HCT116 (cell line): ENCODE data around the gene CTSE. TPM values are rescaled to one million over a fixed set of nuclear protein-coding genes. Genes with fewer than 3 reads are reported as not detected.
"Not testable (repeated sequence)": the region's sequence is repeated elsewhere in the genome, so short reads cannot be mapped to it uniquely, and the experiment has no call there.

Source experiments
- ATAC-seq: fragments of 200-7000 bp; cut with Tn5 transposase; 2 replicates; pipeline ENCODE4 v1.9.1; 2020; ENCODE audit warnings: mild to moderate bottlenecking, moderate library complexity
- BruUV-seq: library from RNA; stranded (reverse); fragments of 400-500 nt; replicated peaks from 2 replicates; lab custom pipeline; 2021; lab: Mats Ljungman, UMichigan
- CTCF ChIA-PET: fragments of 300-600 bp; sonication (Branson Sonifier 250); formaldehyde crosslinking; loops from one replicate; lab custom pipeline; 2021; ENCODE audit warnings: antibody characterized with exemption; lab: Charles Lee
- POLR2A ChIA-PET: fragments of 300-600, 350-600 bp; sonication (Branson Sonifier 250); formaldehyde crosslinking; loops from one replicate; lab custom pipeline; 2021; ENCODE audit warnings: antibody characterized with exemption; lab: Charles Lee
- RAD21 ChIA-PET, 2 experiments: fragments of 300-600 bp; sonication (Branson Sonifier 250); formaldehyde crosslinking; loops; one replicate each; lab custom pipeline; 2023; ENCODE audit warnings: low total read pairs in 2 of 2; ENCODE audit not compliant: uncharacterized antibody in 2 of 2, unreplicated experiment in 2 of 2, low non-redundant PET in 1 of 2; lab: Charles Lee
- DNase-seq: peaks from one replicate; pipeline ENCODE4 v3.0.0-alpha.2; 2010; ENCODE audit warnings: low read depth, low spot score
- H2AFZ ChIP-seq: fragments of 200-600 bp; shearing (Covaris generic), sonication (generic); 2 replicates; pipeline ENCODE4 v1.6.1; 2017; ENCODE audit warnings: low read depth, mixed run types, mixed read lengths, antibody characterized with exemption, low read length; ENCODE audit not compliant: poor library complexity, severe bottlenecking
- H3K27ac ChIP-seq: 2 replicates; pipeline ENCODE4 v1.5.1; 2012; ENCODE audit warnings: low read depth, low read length
- H3K27me3 ChIP-seq: fragments of 200-600 bp; sonication (generic); 2 replicates; pipeline ENCODE4 v1.6.1; 2016; ENCODE audit warnings: mixed run types, low read length, mixed read lengths; ENCODE audit not compliant: insufficient read depth
- H3K36me3 ChIP-seq, 2 experiments: fragments of 200-500 bp in 1 of 2; fragments of 200-600 bp in 1 of 2; sonication (Bioruptor generic) in 1 of 2; sonication (generic) in 1 of 2; 2 replicates each; pipeline versions ENCODE4 v1.5.1 to v1.6.1; 2014 to 2016; ENCODE audit warnings: low read length in 2 of 2, inconsistent platforms in 1 of 2, mixed read lengths in 1 of 2, mixed run types in 1 of 2; ENCODE audit not compliant: insufficient read depth in 2 of 2, control insufficient read depth in 1 of 2
- H3K4me1 ChIP-seq, 2 experiments: fragments of 200-600 bp in 1 of 2; sonication (generic) in 1 of 2; 2 replicates each; pipeline versions ENCODE4 v1.5.1 to v1.6.1; 2012 to 2017; ENCODE audit warnings: low read length in 2 of 2, inconsistent platforms in 1 of 2, mild to moderate bottlenecking in 1 of 2, mixed read lengths in 1 of 2, mixed run types in 1 of 2, moderate library complexity in 1 of 2; ENCODE audit not compliant: insufficient read depth in 2 of 2, control insufficient read depth in 1 of 2
- H3K4me2 ChIP-seq: fragments of 200-600 bp; sonication (generic); 2 replicates; pipeline ENCODE4 v1.6.1; 2017; ENCODE audit warnings: mixed run types, low read length, mixed read lengths
- H3K4me3 ChIP-seq, 2 experiments: fragments of 200-600 bp in 1 of 2; sonication (generic) in 1 of 2; replicated peaks in 1 of 2; 2 replicates each; pipeline ENCODE4 v1.5.1; 2011 to 2016; ENCODE audit warnings: low read length in 2 of 2, control low read depth in 1 of 2, low read depth in 1 of 2, mild to moderate bottlenecking in 1 of 2, mixed read lengths in 1 of 2, mixed run types in 1 of 2
- H3K79me2 ChIP-seq: fragments of 200-600 bp; sonication (generic); 2 replicates; pipeline ENCODE4 v1.6.1; 2017; ENCODE audit warnings: mild to moderate bottlenecking, mixed run types, low read length, moderate library complexity, mixed read lengths; ENCODE audit not compliant: insufficient read depth
- H3K9ac ChIP-seq: fragments of 200-600 bp; sonication (generic); 2 replicates; pipeline ENCODE4 v1.6.1; 2016; ENCODE audit warnings: low read length, mixed read lengths
- H3K9me2 ChIP-seq: fragments of 200-600 bp; sonication (generic), shearing (Covaris generic); 2 replicates; pipeline ENCODE4 v1.6.1; 2017; ENCODE audit warnings: mixed run types, mild to moderate bottlenecking, moderate library complexity; ENCODE audit not compliant: insufficient read depth
- H3K9me3 ChIP-seq, 2 experiments: fragments of 200-500 bp in 1 of 2; fragments of 200-600 bp in 1 of 2; sonication (Bioruptor generic) in 1 of 2; sonication (generic) in 1 of 2; 2 replicates each; pipeline ENCODE4 v1.6.1; 2014 to 2017; ENCODE audit warnings: low read length in 2 of 2, mixed read lengths in 2 of 2, inconsistent platforms in 1 of 2, low read depth in 1 of 2, mild to moderate bottlenecking in 1 of 2, mixed run types in 1 of 2, moderate library complexity in 1 of 2; ENCODE audit not compliant: control insufficient read depth in 1 of 2, insufficient read depth in 1 of 2
- H4K20me1 ChIP-seq: fragments of 200-600 bp; sonication (generic), shearing (Covaris generic); 2 replicates; pipeline ENCODE4 v1.6.1; 2017; ENCODE audit warnings: mixed run types, mild to moderate bottlenecking, moderate library complexity; ENCODE audit not compliant: insufficient read depth
- ELF1 ChIP-seq: IDR thresholded peaks from 2 replicates; pipeline ENCODE4 v1.6.1; 2012; ENCODE audit warnings: low read depth, borderline replicate concordance
- EZH2phosphoT487 ChIP-seq: fragments of 200-600 bp; IDR thresholded peaks from 2 replicates; pipeline ENCODE4 v1.6.1; 2018; ENCODE audit warnings: antibody characterized with exemption, borderline replicate concordance
- FOSL1 ChIP-seq: IDR thresholded peaks from 2 replicates; pipeline ENCODE4 v1.6.1; 2012; ENCODE audit warnings: low read depth
- POLR2AphosphoS5 ChIP-seq: IDR thresholded peaks from 2 replicates; pipeline ENCODE4 v1.6.1; 2011; ENCODE audit warnings: mild to moderate bottlenecking, low read depth, low read length, moderate library complexity
- YY1 ChIP-seq: IDR thresholded peaks from 2 replicates; pipeline ENCODE4 v1.6.1; 2011; ENCODE audit warnings: low read length, low read depth, moderate library complexity, mild to moderate bottlenecking; ENCODE audit not compliant: insufficient replicate concordance; ENCODE audit errors: extremely low read depth
- ZFX ChIP-seq: fragments of 450-650 bp; IDR thresholded peaks from 2 replicates; pipeline ENCODE4 v1.6.1; 2017
- ZNF274 ChIP-seq: fragments of 200-500 bp; sonication (Bioruptor generic); IDR thresholded peaks from 2 replicates; pipeline ENCODE4 v1.6.1; 2014; ENCODE audit warnings: mild to moderate bottlenecking, low read depth, low read length, inconsistent platforms
- intact Hi-C: fragments of 100-400 bp; cut with micrococcal nuclease; formaldehyde crosslinking; loops from 2 replicates; pipeline ENCODE4 v1.10.0; 2022
- total RNA-seq: library from RNA; stranded (reverse); gene quantifications from one replicate; pipeline ENCODE4 v1.2.1, GENCODE V29; 2021; ENCODE audit not compliant: unreplicated experiment
- TF ChIP-seq, protein P1 (sequence below): IDR thresholded peaks from 2 replicates; pipeline ENCODE4 v1.6.1; 2011; ENCODE audit warnings: mild to moderate bottlenecking, low read length, moderate library complexity; ENCODE audit not compliant: insufficient replicate concordance; ENCODE audit errors: extremely low read depth
- TF ChIP-seq, protein P2 (sequence below): IDR thresholded peaks from 2 replicates; pipeline ENCODE4 v1.6.1; 2012
- TF ChIP-seq, protein P3 (sequence below), 3 experiments: fragments of 200-600 bp in 1 of 3; sonication (generic) in 1 of 3; IDR thresholded peaks in 2 of 3; conservative IDR thresholded peaks in 1 of 3; 2 replicates each; pipeline ENCODE4 v1.5.1; 2012 to 2017; ENCODE audit warnings: low read depth in 2 of 3, low read length in 2 of 3, antibody characterized with exemption in 1 of 3, borderline replicate concordance in 1 of 3, control low read depth in 1 of 3, mild to moderate bottlenecking in 1 of 3, mixed read lengths in 1 of 3, mixed run types in 1 of 3, moderate library complexity in 1 of 3; ENCODE audit not compliant: insufficient read depth in 1 of 3
- TF ChIP-seq, protein P4 (sequence below): IDR thresholded peaks from 2 replicates; pipeline ENCODE4 v1.6.1; 2012; ENCODE audit warnings: low read depth

Gene CTSE
- total RNA-seq, 1 experiment from 2014 or later, result 0.12 TPM

GRCh38 chr1:205996641-205997040 lies 27.1 kb downstream of the CTSE start:
- RAD21 ChIA-PET, intact Hi-C loops, ATAC-seq, H2AFZ ChIP-seq, H3K4me3 ChIP-seq, BruUV-seq, H3K9me2 ChIP-seq, H3K27me3 ChIP-seq, H3K9me3 ChIP-seq, H3K27ac ChIP-seq, H3K4me2 ChIP-seq, POLR2A ChIA-PET, H4K20me1 ChIP-seq, H3K36me3 ChIP-seq, H3K79me2 ChIP-seq, H3K9ac ChIP-seq, DNase-seq: not testable (repeated sequence)
- H3K4me1 ChIP-seq, result peaks cover 11 to 16% of the 10 kb centered on the region in 2 experiments
- CTCF ChIA-PET, result interaction anchor here (2.6 kb wide), 1 partner anchor 19 kb away, joined by 10 read pairs; no protein-coding TSS in a partner anchor

DNA sequence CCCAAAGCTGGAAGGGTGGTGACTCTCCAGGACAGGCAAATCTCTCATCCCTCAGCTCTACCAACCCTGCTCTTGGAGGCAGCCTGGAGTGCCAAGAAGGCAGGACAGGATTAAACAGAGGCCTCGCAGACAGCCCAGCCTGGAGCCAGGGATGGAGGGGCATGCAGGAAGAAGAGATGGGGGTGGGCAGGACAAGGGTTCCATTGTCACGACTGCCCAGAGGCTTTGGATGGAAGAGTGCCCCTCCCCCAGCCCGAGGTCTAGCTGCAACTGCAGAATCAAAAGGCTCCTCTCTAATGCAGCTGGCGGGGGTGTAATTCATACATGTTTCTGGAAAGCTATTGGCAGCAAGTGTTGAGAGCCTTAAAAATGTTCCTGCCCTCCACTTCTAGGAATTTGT lies 29.3 kb downstream of the CTSE start:
- Histone ChIP-seq H3K4me3 (no peak overlapping the region), H3K9ac (no peak overlapping the region), H2AFZ (no peak overlapping the region), H3K9me2 (no peaks in the 10 kb centered on the region; the same call in 1 of the 2 replicates), H3K4me1 (peaks cover 0 to 8% of the 10 kb centered on the region in 2 experiments; a peak in 2 of 4 replicates), H3K79me2 (no peaks in the 10 kb centered on the region), H3K4me2 (no peak overlapping the region), H3K36me3 (no peaks in the 10 kb centered on the region), H3K27ac (no peak overlapping the region), H4K20me1 (no peaks in the 10 kb centered on the region), H3K9me3 (no peaks in the 10 kb centered on the region), H3K27me3 (no peaks in the 10 kb centered on the region)
- no peak for DNase-seq
- ATAC-seq, result no peak
- ChIA-PET RAD21 (no interaction called here), POLR2A (no interaction called here), CTCF (interaction anchor here (2.4 kb wide), 1 partner anchor 17 kb away, joined by 7 read pairs; no protein-coding TSS in a partner anchor)
- intact Hi-C loops, result no loop called here
- no TSS peak for BruUV-seq
- TF ChIP-seq POLR2AphosphoS5 (no peak), ZFX (no peak), ZNF274 (no peak), ELF1 (no peak), EZH2phosphoT487 (no peak), YY1 (no peak), FOSL1 (no peak)
- TF ChIP-seq, protein P1, sequence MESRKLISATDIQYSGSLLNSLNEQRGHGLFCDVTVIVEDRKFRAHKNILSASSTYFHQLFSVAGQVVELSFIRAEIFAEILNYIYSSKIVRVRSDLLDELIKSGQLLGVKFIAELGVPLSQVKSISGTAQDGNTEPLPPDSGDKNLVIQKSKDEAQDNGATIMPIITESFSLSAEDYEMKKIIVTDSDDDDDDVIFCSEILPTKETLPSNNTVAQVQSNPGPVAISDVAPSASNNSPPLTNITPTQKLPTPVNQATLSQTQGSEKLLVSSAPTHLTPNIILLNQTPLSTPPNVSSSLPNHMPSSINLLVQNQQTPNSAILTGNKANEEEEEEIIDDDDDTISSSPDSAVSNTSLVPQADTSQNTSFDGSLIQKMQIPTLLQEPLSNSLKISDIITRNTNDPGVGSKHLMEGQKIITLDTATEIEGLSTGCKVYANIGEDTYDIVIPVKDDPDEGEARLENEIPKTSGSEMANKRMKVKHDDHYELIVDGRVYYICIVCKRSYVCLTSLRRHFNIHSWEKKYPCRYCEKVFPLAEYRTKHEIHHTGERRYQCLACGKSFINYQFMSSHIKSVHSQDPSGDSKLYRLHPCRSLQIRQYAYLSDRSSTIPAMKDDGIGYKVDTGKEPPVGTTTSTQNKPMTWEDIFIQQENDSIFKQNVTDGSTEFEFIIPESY, result no peak
- TF ChIP-seq, protein P2, sequence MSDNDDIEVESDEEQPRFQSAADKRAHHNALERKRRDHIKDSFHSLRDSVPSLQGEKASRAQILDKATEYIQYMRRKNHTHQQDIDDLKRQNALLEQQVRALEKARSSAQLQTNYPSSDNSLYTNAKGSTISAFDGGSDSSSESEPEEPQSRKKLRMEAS, result no peak
- TF ChIP-seq, protein P3, sequence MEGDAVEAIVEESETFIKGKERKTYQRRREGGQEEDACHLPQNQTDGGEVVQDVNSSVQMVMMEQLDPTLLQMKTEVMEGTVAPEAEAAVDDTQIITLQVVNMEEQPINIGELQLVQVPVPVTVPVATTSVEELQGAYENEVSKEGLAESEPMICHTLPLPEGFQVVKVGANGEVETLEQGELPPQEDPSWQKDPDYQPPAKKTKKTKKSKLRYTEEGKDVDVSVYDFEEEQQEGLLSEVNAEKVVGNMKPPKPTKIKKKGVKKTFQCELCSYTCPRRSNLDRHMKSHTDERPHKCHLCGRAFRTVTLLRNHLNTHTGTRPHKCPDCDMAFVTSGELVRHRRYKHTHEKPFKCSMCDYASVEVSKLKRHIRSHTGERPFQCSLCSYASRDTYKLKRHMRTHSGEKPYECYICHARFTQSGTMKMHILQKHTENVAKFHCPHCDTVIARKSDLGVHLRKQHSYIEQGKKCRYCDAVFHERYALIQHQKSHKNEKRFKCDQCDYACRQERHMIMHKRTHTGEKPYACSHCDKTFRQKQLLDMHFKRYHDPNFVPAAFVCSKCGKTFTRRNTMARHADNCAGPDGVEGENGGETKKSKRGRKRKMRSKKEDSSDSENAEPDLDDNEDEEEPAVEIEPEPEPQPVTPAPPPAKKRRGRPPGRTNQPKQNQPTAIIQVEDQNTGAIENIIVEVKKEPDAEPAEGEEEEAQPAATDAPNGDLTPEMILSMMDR (IDR thresholded peaks at IDR 0.05 in 2 of 3, conservative IDR thresholded peaks at IDR 0.05 in 1 of 3; ENCODE audit: borderline replicate concordance in 1 of 3, insufficient read depth in 1 of 3, low read depth in 2 of 3, low read length in 2 of 3), result no peak
- TF ChIP-seq, protein P4, sequence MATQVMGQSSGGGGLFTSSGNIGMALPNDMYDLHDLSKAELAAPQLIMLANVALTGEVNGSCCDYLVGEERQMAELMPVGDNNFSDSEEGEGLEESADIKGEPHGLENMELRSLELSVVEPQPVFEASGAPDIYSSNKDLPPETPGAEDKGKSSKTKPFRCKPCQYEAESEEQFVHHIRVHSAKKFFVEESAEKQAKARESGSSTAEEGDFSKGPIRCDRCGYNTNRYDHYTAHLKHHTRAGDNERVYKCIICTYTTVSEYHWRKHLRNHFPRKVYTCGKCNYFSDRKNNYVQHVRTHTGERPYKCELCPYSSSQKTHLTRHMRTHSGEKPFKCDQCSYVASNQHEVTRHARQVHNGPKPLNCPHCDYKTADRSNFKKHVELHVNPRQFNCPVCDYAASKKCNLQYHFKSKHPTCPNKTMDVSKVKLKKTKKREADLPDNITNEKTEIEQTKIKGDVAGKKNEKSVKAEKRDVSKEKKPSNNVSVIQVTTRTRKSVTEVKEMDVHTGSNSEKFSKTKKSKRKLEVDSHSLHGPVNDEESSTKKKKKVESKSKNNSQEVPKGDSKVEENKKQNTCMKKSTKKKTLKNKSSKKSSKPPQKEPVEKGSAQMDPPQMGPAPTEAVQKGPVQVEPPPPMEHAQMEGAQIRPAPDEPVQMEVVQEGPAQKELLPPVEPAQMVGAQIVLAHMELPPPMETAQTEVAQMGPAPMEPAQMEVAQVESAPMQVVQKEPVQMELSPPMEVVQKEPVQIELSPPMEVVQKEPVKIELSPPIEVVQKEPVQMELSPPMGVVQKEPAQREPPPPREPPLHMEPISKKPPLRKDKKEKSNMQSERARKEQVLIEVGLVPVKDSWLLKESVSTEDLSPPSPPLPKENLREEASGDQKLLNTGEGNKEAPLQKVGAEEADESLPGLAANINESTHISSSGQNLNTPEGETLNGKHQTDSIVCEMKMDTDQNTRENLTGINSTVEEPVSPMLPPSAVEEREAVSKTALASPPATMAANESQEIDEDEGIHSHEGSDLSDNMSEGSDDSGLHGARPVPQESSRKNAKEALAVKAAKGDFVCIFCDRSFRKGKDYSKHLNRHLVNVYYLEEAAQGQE, result no peak
